ENCODE results near the gene ATXN8OS.

- TF ChIP-seq POLR2A (IDR thresholded peaks at IDR 0.05) (no peak), CTCF (IDR thresholded peaks at IDR 0.05 in 4 of 5, conservative IDR thresholded peaks at IDR 0.05 in 1 of 5) (no peak)
These were observed 65.4 kb downstream of the ATXN8OS start for GRCh38 chr13:70172946-70173597.
